ENCODE results near the gene SUN2. TPM values are rescaled to one million over a fixed set of nuclear protein-coding genes. Genes with fewer than 3 reads are reported as not detected.

Gene SUN2
- total and polyA plus RNA-seq, 2 of the 4 experiments (the other 2 are of a cell fraction) = 27.8 to 50.0 TPM

GRCh38 chr22:38725900-38726655 lies 29.7 kb downstream of the SUN2 start:
- POLR2A ChIA-PET (ENCODE audit: unreplicated experiment) = no interaction called here
- no peak overlapping the region for H3K27ac ChIP-seq (ENCODE audit: insufficient read depth, low read length)
- BruUV-seq (replicated peaks) = no TSS peak

More at GRCh38 chr22:38725900-38726655, 29.7 kb downstream of the SUN2 start:
- no peak overlapping the region for H3K4me2 ChIP-seq (ENCODE audit: low read depth, low read length)
- H2AK5ac ChIP-seq (ENCODE audit: low read depth, low read length) = no peak overlapping the region
- intact Hi-C loops (cut with micrococcal nuclease) = no loop called here
- DNase-seq = no peak
- H3K9me3 ChIP-seq (ENCODE audit: control insufficient read depth, insufficient read depth, low read length) = no peaks in the 10 kb centered on the region
- no peak overlapping the region for H3K18ac ChIP-seq (ENCODE audit: low read depth, low read length)
- CTCF ChIA-PET = interaction anchor here (2.2 kb wide), 1 partner anchor 8 kb away, joined by 11 read pairs; no protein-coding TSS in a partner anchor
- H2BK120ac ChIP-seq (ENCODE audit: low read depth, low read length) = no peak overlapping the region
- TF ChIP-seq RCOR1 (IDR thresholded peaks at IDR 0.05; ENCODE audit: insufficient replicate concordance, low read length) = no peak
- TF ChIP-seq BHLHE40 (IDR thresholded peaks at IDR 0.05; ENCODE audit: low read depth, low read length) = no peak
- TF ChIP-seq RAD21 (IDR thresholded peaks at IDR 0.05; ENCODE audit: low read length) = no peak
- TF ChIP-seq POLR2A (IDR thresholded peaks at IDR 0.05; ENCODE audit: low read depth, low read length) = no peak
- no peak for TF ChIP-seq USF2 (IDR thresholded peaks at IDR 0.05; ENCODE audit: low read depth, low read length)
- TF ChIP-seq NFE2L2 (IDR thresholded peaks at IDR 0.05; ENCODE audit: low read depth, low read length) = no peak
- no peak for TF ChIP-seq SMC3 (IDR thresholded peaks at IDR 0.05; ENCODE audit: low read depth, low read length)
- TF ChIP-seq RFX5 (IDR thresholded peaks at IDR 0.05; ENCODE audit: low read depth, low read length) = no peak
- TF ChIP-seq MAZ (IDR thresholded peaks at IDR 0.05; ENCODE audit: borderline replicate concordance, low read depth, low read length) = no peak
- no peak for TF ChIP-seq MXI1 (IDR thresholded peaks at IDR 0.05; ENCODE audit: borderline replicate concordance, low read depth, low read length)
- no peak for TF ChIP-seq CHD1 (IDR thresholded peaks at IDR 0.05; ENCODE audit: low read depth, low read length)
- no peak for TF ChIP-seq FOS (IDR thresholded peaks at IDR 0.05; ENCODE audit: low read depth, low read length)
- H4K20me1 ChIP-seq (ENCODE audit: insufficient read depth, low read length) = peaks cover 6% of the 10 kb centered on the region; the same call in 1 of the 2 replicates
- H2AFZ ChIP-seq (replicated peaks; ENCODE audit: low read length, poor library complexity) = no peak overlapping the region
- no peak overlapping the region for H2AK9ac ChIP-seq (replicated peaks; ENCODE audit: low read depth, low read length, poor library complexity)
- H3K27me3 ChIP-seq (ENCODE audit: control insufficient read depth, insufficient read depth, low read length) = no peaks in the 10 kb centered on the region
- H2BK20ac ChIP-seq (ENCODE audit: low read depth, low read length) = no peak overlapping the region
- H3K79me1 ChIP-seq (ENCODE audit: low read depth in 1 of 2, low read length in 2 of 2) = peaks cover 11 to 36% of the 10 kb centered on the region in 2 experiments; a peak in 3 of 4 replicates
- H3K4me1 ChIP-seq (ENCODE audit: control insufficient read depth, insufficient read depth, low read length) = no peaks in the 10 kb centered on the region
- H3K23ac ChIP-seq (ENCODE audit: low read depth, low read length) = no peak overlapping the region
- dilution Hi-C loops (cut with HindIII; ENCODE audit: low sequenced_read_pairs, unreplicated experiment) = no loop called here
- H4K91ac ChIP-seq (ENCODE audit: insufficient read depth, low read depth, low read length) = no peak overlapping the region
- H3K9me1 ChIP-seq (ENCODE audit: insufficient read depth, low read length) = peaks cover 5% of the 10 kb centered on the region; the same call in 1 of the 2 replicates
- H3K4ac ChIP-seq (ENCODE audit: low read depth, low read length) = no peak overlapping the region
- no peak overlapping the region for H3K56ac ChIP-seq (ENCODE audit: extremely low read depth, insufficient read depth, low read length)
- peaks cover 82% of the 10 kb centered on the region for H3K36me3 ChIP-seq (ENCODE audit: control insufficient read depth, insufficient read depth, low read length)
- in situ Hi-C loops (cut with MboI; ENCODE audit: low sequenced_read_pairs) = no loop called here
- no peak overlapping the region for H2BK15ac ChIP-seq (ENCODE audit: low read depth, low read length)
- WGBS, 2 experiments (ENCODE audit: extremely low coverage in 2 of 2, insufficient read length in 1 of 2) = 100% methylated on average over 4 of the region's 18 CpGs; no CpG with 5 or more reads in 1 of the 2 experiments
- H3K9ac ChIP-seq (ENCODE audit: low read depth, low read length) = no peak overlapping the region
- ATAC-seq (ENCODE audit: low read depth) = no peak
- no peak overlapping the region for H3K14ac ChIP-seq (replicated peaks; ENCODE audit: low read depth, low read length)
- no peak overlapping the region for H4K8ac ChIP-seq (ENCODE audit: low read depth in 2 of 2, low read length in 2 of 2)
- no peak overlapping the region for H3K4me3 ChIP-seq (ENCODE audit: insufficient read depth, low read depth, low read length)
- no peak overlapping the region for H2BK5ac ChIP-seq (ENCODE audit: low read depth, low read length, poor library complexity, severe bottlenecking)
- H4K5ac ChIP-seq (ENCODE audit: low read depth, low read length) = no peak overlapping the region
